Endodermal cell (in vitro differentiated cells): ENCODE data around the gene CMPK1. TPM values are rescaled to one million over a fixed set of nuclear protein-coding genes. Genes with fewer than 3 reads are reported as not detected.

ENCODE experiments used
- DNase-seq: peaks from one replicate; pipeline ENCODE4 v3.0.0-alpha.2; 2017
- H3K27ac ChIP-seq: 2 replicates; pipeline ENCODE4 v1.5.1; 2013; ENCODE audit warnings: mild to moderate bottlenecking, low read depth, low read length, moderate library complexity
- H3K27me3 ChIP-seq: 2 replicates; pipeline ENCODE4 v1.6.1; 2013; ENCODE audit warnings: mild to moderate bottlenecking, low read length, moderate library complexity; ENCODE audit not compliant: insufficient read depth, control insufficient read depth, poor library complexity, severe bottlenecking
- H3K36me3 ChIP-seq: 2 replicates; pipeline ENCODE4 v1.7.0; 2013; ENCODE audit warnings: mild to moderate bottlenecking, low read length, moderate library complexity; ENCODE audit not compliant: control insufficient read depth, insufficient read depth
- H3K4me1 ChIP-seq: one replicate; pipeline ENCODE4 v1.7.0; 2013; ENCODE audit warnings: low read length; ENCODE audit not compliant: control insufficient read depth, insufficient read depth
- H3K4me3 ChIP-seq: 2 replicates; pipeline ENCODE4 v1.5.1; 2013; ENCODE audit warnings: mild to moderate bottlenecking, low read length, moderate library complexity
- H3K9ac ChIP-seq: 2 replicates; pipeline ENCODE4 v1.6.1; 2013; ENCODE audit warnings: mild to moderate bottlenecking, low read length, moderate library complexity; ENCODE audit not compliant: poor library complexity, severe bottlenecking; ENCODE audit errors: extremely low read depth
- H3K9me3 ChIP-seq: 2 replicates; pipeline ENCODE4 v1.6.1; 2013; ENCODE audit warnings: mild to moderate bottlenecking, low read length, moderate library complexity; ENCODE audit not compliant: control insufficient read depth
- H3K27ac Mint-ChIP-seq: 2 replicates; pipeline ENCODE4 v1.8.0; 2020; ENCODE audit warnings: mixed read lengths
- H3K27me3 Mint-ChIP-seq: 2 replicates; pipeline ENCODE4 v1.8.0; 2021; ENCODE audit warnings: mild to moderate bottlenecking, mixed read lengths; ENCODE audit not compliant: insufficient read depth
- H3K36me3 Mint-ChIP-seq: 2 replicates; pipeline ENCODE4 v1.8.0; 2020; ENCODE audit warnings: low read depth, mixed read lengths
- H3K4me1 Mint-ChIP-seq: 2 replicates; pipeline ENCODE4 v1.8.0; 2020; ENCODE audit warnings: mixed read lengths
- H3K4me3 Mint-ChIP-seq: 2 replicates; pipeline ENCODE4 v1.8.0; 2020; ENCODE audit warnings: mild to moderate bottlenecking, moderate library complexity, mixed read lengths
- H3K9me3 Mint-ChIP-seq: 2 replicates; pipeline ENCODE4 v1.8.0; 2020; ENCODE audit warnings: mild to moderate bottlenecking, mixed read lengths
- WGBS, 2 experiments: methylation state at CpG; one replicate each; pipeline versions ENCODE4 v1.1.5 to v1.1.7; 2013; ENCODE audit warnings: missing lambda C conversion rate in 2 of 2, mixed read lengths in 1 of 2; ENCODE audit not compliant: insufficient coverage in 1 of 2, insufficient read length in 1 of 2; 5-methylcytosine and 5-hydroxymethylcytosine counted together
- total RNA-seq, 2 donors: library from RNA; stranded (reverse); fragmentation: NEBNext Ultra II Directional in 1 of 2; extraction: Animal tissue kit (Norgen Biotek cat#: 25700) in 1 of 2; gene quantifications; 2 replicates in 1 of 2; 3 replicates in 1 of 2; pipeline ENCODE4 v1.2.1, GENCODE V29; 2021
- TF ChIP-seq, protein P1 (sequence below): fragments of 200-600 bp; sonication (generic); conservative IDR thresholded peaks from 2 replicates; pipeline ENCODE4 v1.5.0; 2021; ENCODE audit warnings: antibody characterized with exemption, mild to moderate bottlenecking

The CMPK1 gene
- total RNA-seq, 2 donors from 2014 or later: 41.6 to 42.0 TPM

- H3K4me1 ChIP-seq: no peaks in the 10 kb centered on the region
- DNase-seq: no peak
- no peaks in the 10 kb centered on the region for H3K27me3 ChIP-seq
- H3K9me3 ChIP-seq: no peaks in the 10 kb centered on the region
- peak overlapping the region; percentile 81 for H3K4me3 ChIP-seq
- Mint-ChIP-seq H3K9me3 (no peaks in the 10 kb centered on the region), H3K27ac (no peak overlapping the region), H3K36me3 (no peaks in the 10 kb centered on the region), H3K4me3 (no peak overlapping the region), H3K4me1 (peaks cover 6% of the 10 kb centered on the region), H3K27me3 (no peaks in the 10 kb centered on the region)
- H3K36me3 ChIP-seq: no peaks in the 10 kb centered on the region
- TF ChIP-seq, protein P1, sequence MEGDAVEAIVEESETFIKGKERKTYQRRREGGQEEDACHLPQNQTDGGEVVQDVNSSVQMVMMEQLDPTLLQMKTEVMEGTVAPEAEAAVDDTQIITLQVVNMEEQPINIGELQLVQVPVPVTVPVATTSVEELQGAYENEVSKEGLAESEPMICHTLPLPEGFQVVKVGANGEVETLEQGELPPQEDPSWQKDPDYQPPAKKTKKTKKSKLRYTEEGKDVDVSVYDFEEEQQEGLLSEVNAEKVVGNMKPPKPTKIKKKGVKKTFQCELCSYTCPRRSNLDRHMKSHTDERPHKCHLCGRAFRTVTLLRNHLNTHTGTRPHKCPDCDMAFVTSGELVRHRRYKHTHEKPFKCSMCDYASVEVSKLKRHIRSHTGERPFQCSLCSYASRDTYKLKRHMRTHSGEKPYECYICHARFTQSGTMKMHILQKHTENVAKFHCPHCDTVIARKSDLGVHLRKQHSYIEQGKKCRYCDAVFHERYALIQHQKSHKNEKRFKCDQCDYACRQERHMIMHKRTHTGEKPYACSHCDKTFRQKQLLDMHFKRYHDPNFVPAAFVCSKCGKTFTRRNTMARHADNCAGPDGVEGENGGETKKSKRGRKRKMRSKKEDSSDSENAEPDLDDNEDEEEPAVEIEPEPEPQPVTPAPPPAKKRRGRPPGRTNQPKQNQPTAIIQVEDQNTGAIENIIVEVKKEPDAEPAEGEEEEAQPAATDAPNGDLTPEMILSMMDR: no peak
- H3K27ac ChIP-seq: no peak overlapping the region
- 88 to 94% methylated on average over 2 of the region's 2 CpGs for WGBS, 2 experiments
- H3K9ac ChIP-seq: no peak overlapping the region
Observed at GRCh38 chr1:47331875-47332274, 1.7 kb upstream of the CMPK1 start.

GRCh38 chr1:47332779-47333577 is 612 bp upstream of the CMPK1 start:
- TF ChIP-seq, protein P1: no peak
- no peaks in the 10 kb centered on the region for H3K36me3 ChIP-seq

DNA sequence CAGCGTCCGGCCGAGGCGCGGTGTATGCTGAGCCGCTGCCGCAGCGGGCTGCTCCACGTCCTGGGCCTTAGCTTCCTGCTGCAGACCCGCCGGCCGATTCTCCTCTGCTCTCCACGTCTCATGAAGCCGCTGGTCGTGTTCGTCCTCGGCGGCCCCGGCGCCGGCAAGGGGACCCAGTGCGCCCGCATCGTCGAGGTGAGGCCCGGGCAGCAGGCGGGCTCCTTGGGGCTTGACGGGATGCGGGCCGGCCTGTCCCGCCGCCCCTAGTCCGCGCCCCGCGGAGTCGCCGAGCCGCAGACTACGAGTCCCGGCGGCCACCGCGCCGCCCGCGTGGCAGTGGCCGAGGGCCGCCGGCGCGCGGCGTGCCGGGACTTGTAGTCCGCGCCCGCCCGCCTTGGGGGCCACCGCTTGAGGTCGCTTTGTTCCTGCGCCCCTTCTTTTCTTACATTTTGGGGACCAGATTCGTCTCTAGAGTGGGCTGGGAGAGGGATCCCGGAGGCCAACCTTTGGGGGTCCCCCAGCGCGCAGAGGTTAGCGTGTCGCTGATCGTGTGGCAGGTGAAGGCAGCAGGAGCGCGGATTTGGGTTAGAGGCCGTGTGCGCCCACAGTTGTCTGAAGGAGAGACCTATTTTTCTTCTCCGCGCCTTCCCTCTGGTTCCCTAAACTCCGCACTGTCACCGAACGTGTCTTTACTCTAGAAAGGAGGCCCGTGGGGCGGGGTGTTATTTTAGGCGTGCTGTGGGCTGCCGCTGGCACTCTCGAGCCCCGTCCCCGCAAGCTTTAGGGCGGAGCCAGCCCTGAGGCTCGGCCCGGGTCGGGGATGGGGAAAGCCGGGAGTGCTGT is 553 bp downstream of the CMPK1 start:
- H3K36me3 Mint-ChIP-seq: peaks cover under 1% of the 10 kb centered on the region
- WGBS, 2 experiments: 0 to 1% methylated on average over 33 to 90 of the region's 90 CpGs
- Histone ChIP-seq H3K27me3 (no peaks in the 10 kb centered on the region), H3K27ac (peak overlapping the region; percentile 95), H3K4me1 (no peaks in the 10 kb centered on the region), H3K9me3 (no peaks in the 10 kb centered on the region), H3K36me3 (peaks cover 6% of the 10 kb centered on the region), H3K4me3 (peak overlapping the region; percentile 81), H3K9ac (peak overlapping the region; percentile 84)
- DNase-seq: peak; percentile 90
- TF ChIP-seq, protein P1: peak; percentile 49
- peak overlapping the region; percentile 98 for H3K27ac Mint-ChIP-seq
- H3K9me3 Mint-ChIP-seq: no peaks in the 10 kb centered on the region
- H3K27me3 Mint-ChIP-seq: no peaks in the 10 kb centered on the region
- H3K4me1 Mint-ChIP-seq: peaks cover 6% of the 10 kb centered on the region
- H3K4me3 Mint-ChIP-seq: no peak overlapping the region

More at GRCh38 chr1:47332779-47333577, 612 bp upstream of the CMPK1 start:
- Mint-ChIP-seq H3K4me1 (peaks cover 6% of the 10 kb centered on the region), H3K9me3 (no peaks in the 10 kb centered on the region), H3K36me3 (no peaks in the 10 kb centered on the region), H3K27me3 (no peaks in the 10 kb centered on the region), H3K4me3 (no peak overlapping the region), H3K27ac (no peak overlapping the region)
- Histone ChIP-seq H3K9ac (peak overlapping the region; percentile 56), H3K4me1 (no peaks in the 10 kb centered on the region), H3K4me3 (peak overlapping the region; percentile 81), H3K27ac (peak overlapping the region; percentile 95), H3K9me3 (no peaks in the 10 kb centered on the region), H3K27me3 (no peaks in the 10 kb centered on the region)
- no peak for DNase-seq
- WGBS, 2 experiments: 62 to 65% methylated on average over 18 to 19 of the region's 19 CpGs
